GM21381 (cell line): Measurements from ENCODE around the gene DISC1.
"Not testable (repeated sequence)": the region's sequence is repeated elsewhere in the genome, so short reads cannot be mapped to it uniquely, and the experiment has no call there.

Experiments used
- ATAC-seq: cut with Tn5 transposase; IDR thresholded peaks from one replicate; pipeline ENCODE4 v1.9.1; 2021; ENCODE audit warnings: mild to moderate bottlenecking, moderate library complexity; ENCODE audit not compliant: unreplicated experiment

Gene DISC1

DNA sequence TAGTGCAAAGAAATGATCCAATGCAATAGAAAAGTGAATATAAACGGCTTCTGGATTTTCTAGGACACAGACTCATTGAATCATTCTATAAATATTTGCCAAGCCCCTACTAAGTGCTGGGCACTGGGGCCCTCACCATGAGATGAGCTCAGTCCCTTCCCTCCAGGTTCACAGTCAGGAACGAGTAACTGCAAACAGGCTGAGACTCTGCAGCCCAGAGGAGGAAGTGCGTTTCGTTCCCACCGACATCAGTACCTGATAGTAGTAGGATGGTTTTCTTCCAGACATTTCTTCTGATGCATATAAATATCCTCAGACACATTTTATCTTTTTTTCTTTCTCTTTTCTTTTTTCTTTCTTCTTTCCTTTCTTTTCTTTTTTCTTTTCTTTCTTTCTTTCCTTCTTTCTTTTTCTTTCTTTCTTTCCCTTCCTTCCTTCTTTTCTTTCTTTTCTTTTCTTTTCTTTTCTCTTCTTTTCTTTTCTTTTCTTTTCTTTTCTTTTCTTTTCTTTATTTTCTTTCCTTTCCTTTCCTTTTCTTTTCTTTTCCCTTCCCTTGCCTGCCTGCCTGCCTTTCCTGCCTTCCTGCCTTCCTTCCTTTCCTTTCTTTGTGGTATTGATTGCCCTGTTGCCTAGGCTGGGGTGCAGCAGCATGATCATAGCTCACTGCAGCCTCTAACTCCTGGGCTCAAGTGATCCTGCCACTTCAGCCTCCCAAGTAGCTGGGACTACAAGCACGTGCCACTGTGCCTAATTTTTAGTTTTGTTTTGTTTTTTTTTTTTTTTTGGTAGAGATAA is 135.4 kb downstream of the DISC1 start:
- no peak for ATAC-seq

DNA sequence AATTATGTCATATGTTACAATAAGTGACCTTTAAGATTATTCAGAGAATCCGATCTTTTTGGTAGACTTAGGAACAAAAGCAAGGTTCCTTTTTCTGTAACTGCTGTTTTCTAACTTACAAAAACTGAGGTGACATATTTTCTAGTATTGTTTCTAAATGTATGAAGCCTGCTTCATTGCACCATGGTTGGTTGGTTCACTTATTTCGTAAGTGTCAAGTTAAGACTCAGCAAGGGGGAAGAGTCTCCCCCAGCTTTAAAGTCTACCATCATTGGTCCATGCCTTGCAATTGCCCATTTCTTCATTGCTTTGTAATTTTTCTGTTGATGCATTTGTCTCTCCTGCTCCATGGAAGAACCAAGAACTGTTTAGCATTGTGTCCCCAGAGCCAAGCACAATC is 136.9 kb downstream of the DISC1 start:
- no peak for ATAC-seq

DNA sequence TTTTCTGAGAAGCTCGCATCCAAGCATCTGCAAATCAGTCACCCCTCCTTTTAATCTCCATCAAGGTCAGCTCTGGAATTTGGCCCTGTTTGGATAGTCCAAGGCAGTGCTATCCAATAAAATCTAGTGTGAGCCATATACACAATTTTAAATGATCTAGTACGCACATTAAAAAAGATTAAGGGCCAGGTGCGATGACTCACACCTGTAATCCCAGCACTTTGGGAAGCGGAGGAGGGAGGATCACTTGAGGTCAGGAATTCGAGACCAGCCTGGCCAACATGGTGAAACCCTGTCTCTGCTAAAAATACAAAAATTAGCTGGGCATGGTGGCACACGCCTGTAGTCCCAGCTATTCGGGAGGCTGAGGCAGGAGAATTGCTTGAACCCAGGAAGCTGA is 139.2 kb downstream of the DISC1 start:
- ATAC-seq, result not testable (repeated sequence)

DNA sequence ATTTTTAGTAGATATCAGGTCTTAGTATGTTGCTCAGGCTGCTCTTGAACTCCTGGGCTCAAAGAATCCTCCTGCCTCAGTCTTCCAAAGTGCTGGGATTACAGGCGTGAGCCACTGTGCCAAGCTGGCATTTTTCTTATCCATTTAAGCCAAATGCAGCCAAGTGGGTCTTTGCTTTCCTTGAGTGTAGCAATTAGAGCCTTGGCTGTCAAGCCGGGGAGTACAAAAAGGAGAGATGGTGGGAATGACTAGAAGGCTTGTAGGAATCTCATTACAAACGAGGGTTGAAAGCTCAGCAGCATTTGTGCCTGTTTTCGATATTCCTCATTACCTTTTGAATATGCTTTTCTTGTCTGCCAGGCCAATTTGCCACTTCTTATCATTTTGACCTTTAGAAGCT is 140.9 kb downstream of the DISC1 start:
- no peak for ATAC-seq

DNA sequence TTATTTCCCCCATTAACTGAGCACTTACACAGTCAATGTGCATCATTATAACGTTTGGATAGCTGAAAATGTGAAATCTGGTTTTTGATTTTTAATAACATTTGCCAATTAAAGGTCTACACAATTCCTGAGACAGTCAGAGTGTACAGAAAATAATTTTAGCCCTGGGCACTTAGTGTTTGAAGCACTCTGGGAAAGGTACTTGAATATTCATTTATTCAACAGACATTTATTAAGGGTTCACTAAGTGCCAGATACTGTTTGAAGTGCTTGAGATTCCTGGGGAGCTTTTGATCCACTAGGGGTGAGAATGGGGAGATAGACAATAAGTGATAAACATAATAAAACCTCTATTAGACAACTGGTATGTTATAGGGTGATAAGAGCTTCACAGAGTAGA is 141.8 kb downstream of the DISC1 start:
- ATAC-seq, result no peak

DNA sequence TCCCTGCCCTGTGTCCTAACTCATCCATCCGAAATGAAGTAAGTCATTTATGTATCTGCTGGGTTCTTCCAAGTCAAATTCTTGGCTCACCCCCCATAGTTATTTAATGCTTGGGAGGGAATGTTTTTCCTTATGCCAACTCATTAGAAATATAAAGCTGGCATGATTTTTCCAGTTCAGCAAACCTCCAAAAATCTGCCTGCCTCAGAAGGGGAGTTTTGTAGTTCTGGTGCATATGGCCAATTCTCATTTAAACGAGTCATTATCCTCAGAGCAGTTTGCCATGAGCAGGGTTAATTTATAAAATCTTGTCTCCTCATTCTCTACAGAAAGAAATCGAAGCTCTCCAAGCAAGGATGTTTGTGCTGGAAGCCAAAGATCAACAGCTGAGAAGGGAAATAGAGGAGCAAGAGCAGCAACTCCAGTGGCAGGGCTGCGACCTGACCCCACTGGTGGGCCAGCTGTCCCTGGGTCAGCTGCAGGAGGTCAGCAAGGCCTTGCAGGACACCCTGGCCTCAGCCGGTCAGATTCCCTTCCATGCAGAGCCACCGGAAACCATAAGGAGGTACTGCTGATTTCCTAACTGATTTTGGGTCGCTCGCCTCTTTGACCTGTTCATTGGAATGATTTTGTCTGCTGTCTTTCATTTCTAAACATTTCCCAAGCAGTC is 144.1 kb downstream of the DISC1 start:
- no peak for ATAC-seq

DNA sequence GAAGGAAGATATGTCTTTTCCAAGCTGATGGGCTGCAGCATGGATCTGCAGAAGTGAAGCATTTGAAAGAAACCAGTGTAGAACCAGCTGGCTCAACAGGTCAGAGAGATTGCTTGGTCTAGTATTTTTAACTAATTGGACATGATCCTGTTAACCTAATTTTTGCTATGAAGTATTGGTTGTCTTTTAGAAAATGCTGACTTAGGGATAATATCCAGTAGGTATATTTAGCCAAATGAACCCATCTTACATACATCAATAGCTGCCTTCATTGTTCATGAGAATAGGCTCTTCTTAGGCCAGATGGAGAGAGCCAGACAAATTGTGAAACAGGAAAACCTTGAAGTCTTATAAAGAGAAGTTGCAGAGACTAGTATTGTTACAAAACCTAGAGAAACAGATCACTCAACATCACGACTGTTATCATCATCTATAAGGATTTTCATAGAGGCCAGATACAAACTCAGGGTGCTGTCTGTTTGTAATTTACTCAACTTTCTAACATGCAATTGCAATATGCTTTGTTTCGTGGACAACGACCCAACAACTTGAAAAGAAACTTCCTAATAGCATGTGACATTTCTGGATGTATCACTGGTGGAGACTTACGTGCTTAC is 148.2 kb downstream of the DISC1 start:
- no peak for ATAC-seq

DNA sequence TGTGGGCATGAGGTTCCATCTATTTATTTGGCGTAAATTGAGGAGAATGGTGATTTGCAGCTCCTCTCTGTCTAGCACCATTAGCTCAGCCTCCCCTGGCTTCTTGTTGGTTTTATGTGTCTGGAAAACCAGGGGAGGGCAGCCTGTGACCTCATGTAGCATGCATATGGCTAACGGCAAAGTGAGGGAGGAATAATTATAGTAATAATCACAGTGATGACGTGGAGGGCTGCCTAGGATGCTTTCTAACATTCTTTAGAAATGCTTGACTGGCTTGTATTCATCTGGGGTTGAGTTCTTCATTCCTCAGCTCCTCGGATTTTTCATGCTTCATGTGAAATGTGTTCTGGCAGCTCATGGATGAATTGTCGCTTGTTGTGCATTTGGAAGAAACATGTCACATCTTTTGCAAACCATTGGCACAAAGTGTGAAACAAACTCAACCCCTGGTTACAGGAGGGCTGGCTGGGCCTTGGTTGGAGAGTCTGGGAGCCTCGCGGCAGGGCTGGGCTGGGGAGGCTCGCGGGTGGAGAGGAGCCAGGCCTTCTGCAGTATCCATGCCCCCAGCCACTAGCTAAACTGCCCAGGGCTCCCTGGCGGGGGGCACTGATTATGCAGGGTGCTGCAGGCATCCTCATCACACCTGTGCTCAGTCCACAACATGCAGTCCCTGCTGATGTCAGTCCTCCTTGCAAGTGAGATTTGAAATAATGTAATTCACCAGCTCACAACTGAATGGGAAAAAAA is 149.6 kb downstream of the DISC1 start:
- ATAC-seq, result no peak

DNA sequence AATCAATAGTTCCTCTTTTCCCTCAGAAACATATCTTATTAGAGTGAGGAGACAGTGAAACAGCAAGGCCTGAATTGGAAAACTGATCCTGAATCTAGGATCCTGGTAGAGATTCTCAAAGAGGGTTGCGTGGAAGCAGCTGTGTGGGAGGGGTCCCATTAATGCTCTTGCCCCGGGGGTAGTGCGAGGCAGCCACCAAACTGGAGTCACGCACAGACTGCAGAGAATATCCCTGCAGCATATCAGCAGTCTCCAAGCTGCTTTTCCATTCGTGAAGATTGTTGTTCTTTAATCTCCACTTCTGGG is 150.1 kb downstream of the DISC1 start:
- no peak for ATAC-seq

DNA sequence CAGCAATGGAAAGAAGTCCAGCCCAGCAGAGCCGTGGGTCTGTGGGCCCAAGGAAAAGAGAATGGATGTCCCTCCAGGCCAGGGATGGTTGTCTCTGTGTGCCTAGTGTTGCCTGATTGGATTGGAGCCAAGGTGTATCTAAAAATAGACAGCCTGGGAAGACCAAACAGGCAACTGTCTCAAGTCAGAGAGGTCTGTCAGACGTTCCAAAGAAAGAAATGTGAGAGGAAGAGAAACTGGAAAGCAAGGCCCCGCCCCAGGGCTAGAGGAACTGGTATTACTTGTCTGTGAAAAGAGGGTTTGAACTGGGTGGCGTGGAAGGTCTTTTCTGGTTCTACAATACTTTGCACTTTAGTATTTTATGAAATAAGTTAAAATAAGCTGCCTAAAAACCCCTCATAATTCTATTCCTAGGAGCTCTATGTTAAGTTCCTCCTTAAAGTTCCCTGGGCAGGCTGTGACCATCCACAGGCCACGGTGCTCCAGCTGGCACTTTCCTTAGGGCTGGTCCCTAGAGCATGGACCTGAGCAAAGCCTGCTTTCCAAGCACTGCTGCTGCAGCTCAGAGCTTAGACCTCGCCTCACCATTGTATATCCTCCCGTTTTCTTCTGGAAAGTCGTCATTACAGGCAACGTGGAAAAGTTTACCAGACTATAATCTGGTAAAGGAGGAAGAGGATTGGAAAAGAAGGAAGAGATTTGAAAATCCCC is 151.6 kb downstream of the DISC1 start:
- ATAC-seq, result no peak

DNA sequence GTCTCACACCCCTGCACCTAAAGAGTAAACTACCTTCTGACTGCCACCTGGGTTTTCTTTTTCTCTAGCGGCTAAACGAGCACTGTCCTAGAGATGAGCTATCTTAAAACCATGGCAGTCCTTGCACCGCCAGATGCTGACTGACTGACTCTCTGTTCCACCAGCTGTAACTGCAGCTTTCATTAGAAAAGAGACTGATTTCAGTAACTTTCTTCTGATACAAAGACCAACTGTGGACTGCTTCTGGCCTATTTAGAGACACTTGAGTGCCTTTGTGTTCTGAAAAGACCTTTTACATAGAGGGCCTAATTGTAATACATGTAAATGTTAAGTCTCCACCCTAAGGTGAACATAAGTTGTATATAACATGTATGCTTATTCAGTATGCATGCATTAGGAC is 152.5 kb downstream of the DISC1 start:
- ATAC-seq, result no peak

DNA sequence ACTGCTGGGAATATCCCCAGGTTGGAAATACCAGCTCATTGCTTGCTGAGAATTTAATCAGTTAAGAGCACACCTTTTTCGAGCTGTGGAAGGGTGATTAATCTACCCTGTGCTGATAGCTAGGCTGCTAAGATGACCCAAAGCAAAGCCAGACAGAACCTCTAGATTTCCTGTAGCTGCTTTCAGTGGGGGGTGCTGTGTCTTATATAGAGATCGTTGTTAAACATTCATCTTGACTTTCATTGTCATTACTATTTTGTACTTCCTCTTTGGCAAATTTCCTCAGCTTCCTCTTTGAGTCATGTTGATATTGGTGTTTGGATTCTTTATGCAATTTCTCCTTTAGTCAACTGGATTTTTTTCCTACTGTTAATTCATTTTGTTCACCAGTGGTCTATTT is 155.3 kb downstream of the DISC1 start:
- ATAC-seq, result no peak

DNA sequence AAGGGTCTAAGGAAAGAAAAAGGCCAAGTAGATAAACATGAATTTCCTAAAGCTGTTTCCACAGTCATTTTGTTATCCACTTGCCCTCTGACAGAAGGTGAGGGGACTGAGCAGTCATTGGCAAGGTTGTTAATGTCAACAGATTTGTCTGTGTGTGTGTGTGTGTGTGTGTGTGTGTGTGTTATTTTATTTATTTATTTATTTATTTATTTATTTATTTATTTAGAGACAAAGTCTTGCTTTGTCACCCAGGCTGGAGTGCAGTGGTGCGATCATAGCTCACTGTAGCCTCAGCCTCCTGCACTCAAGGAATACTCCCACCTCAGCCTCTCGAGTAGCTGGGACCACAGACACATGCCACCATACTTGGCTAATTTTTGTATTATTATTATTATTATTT is 158.5 kb downstream of the DISC1 start:
- ATAC-seq, result not testable (repeated sequence)

DNA sequence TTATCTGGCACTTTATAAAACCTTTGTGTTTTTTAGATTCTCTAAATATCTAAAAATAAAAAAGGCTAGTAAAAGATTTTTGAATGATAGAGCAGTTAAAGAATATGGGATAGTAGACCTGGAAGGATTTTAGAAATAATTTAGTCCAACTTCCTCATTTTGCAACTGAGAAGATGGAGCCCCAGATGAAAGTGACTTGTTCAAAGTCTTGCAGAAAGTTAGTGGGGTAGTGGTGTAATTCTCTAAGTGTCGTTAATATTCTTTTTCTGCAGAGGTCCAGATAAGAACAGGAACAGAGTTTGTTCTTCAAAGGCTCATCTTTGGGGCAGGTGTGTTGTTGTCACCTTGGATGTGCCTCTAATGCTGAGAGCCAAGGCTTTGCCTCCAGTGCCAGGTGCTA is 159.5 kb downstream of the DISC1 start:
- no peak for ATAC-seq

DNA sequence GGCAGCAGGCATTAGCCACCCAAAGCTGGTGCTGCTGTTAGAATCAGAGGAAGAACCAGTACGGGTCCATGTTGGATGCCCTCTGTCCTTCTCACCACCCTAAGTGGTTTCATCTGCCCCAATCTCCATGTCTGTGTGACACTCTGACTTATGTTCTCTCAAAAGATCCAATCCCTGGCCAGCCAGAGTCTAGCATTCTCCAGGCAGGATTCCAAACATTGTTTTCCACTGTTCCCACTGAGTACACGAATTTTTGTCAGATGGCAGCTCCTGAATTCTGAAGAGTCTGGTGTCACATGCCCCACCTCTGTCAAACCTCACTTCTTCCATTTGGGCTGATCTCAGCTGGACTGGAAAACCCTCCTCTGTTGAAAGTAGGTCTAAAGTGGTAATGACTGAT is 166.0 kb downstream of the DISC1 start:
- ATAC-seq, result no peak

DNA sequence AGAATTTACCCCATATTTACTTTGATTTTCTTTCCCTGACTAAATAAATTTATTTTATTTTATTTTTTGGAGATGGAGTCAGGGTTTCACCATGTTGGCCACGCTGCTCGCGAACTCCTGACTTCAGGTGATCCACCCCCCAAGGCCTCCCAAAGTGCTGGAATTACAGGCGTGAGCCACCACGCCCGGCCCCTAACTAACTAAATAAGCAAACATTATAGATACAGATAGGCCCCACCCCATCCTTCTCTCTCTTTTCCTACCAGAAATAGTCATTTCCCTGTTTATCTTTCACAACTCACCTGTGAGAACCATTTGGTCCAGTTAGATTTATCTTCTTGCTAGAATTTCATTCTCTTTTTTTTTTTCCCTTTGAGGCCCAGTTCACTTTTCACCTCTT is 167.3 kb downstream of the DISC1 start:
- no peak for ATAC-seq

DNA sequence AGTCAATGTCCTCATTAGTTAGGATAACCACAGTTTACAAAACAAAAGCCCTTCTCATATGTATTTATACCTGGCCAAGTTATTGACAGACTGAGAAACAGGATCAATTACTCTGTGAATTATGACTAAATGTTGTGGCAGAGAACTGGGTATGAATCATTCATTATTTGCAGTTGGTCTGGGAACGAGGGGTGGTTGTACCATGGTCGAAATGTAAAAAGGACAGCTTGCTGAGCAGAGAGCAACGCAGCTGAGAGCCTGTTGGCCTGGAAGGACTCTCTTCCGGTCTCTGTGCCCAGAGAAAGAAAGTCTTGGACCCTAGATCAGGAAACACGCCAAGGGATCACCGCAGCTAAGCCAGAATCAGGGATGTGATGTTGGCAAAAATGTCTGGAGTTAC is 169.6 kb downstream of the DISC1 start:
- no peak for ATAC-seq

DNA sequence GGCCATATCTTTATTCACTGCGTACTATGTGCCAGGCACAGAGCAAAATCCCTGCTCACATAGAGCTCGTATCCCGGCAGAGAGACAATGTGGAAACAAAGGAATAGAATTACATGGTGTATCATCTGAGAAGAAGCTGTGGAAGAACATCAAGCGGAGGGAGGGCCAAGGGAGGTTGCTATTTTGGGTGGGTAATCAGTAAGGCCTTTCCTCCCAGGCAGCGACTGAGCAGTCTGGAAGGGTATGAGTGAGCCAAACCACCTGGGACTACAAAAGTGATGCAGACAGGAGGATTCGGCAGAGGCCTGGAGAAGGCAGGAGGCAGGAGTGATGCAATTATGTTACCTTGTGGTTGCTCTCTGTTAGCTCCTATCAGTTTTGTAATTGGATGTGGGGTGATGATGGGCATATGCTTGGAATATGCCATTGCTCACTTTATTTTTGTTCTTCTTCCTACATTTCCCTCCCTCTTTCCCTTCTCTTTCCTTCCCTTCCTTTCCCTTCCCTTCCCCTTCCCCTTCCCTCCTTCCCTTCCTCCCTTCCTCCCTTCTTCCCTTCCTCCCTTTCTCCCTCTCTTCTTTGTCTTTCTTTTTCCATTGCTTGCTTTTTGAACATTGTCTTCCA is 172.9 kb downstream of the DISC1 start:
- ATAC-seq, result no peak

DNA sequence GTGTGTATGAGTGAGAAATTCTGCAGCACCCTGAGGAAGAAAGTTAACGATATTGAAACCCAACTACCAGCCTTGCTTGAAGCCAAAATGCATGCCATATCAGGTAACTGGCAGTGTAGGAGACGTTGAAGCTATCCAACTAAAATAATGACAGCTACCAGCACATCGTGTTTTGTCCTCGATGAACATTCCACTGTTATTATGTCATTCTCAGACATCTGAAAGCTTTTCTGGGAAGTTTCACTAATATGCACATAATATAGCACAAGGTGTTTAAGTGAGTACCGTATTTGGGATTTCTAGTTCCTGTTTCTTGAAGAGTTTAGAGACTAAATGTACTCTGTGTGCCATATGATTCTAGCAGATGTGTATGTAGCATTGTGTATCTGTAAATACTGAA is 173.5 kb downstream of the DISC1 start:
- no peak for ATAC-seq

DNA sequence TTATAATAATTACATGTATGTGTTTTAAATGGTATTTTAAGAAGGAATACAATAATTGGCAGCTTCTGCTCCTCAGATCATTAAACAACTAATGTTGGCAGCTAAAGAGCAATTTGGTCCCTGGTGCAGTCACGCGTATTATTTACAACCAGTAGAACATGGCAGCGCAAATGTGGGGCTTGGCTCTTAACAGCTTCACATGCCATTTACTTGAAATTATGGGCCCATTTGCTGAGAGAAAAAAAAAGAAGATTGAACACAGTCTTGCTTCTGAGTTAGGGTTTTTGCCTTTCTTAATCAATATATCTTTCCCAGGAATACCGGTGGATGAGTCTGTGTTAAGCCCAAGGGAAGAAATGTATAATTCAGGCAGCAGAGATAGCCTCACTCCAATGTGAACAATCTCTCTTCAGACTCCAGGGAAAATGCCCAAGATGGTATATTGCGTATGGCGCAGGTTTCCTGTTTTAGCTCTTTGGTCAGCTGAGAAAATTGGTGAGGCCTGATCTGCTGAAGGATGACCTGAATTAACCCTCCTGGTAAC is 174.5 kb downstream of the DISC1 start:
- ATAC-seq, result no peak
